MCF 10A (cell line): ENCODE results near the gene STAT4. TPM values are rescaled to one million over a fixed set of nuclear protein-coding genes. Genes with fewer than 3 reads are reported as not detected.

Source experiments
- BruUV-seq: library from RNA; stranded (reverse); fragments of 400-500 nt; replicated peaks from 2 replicates; lab custom pipeline; 2021; lab: Mats Ljungman, UMichigan
- CTCF ChIA-PET: fragments of 300-600 bp; sonication (Branson Sonifier 250); formaldehyde crosslinking; extraction: SDS; loops from one replicate; lab custom pipeline; 2021; ENCODE audit warnings: antibody characterized with exemption, inconsistent platforms; lab: Yijun Ruan, JAX
- POLR2A ChIA-PET: fragments of 300-600, 350-650 bp; sonication (Branson Sonifier 250); formaldehyde crosslinking; extraction: SDS; loops from one replicate; lab custom pipeline; 2020; ENCODE audit warnings: antibody characterized with exemption, inconsistent platforms; lab: Yijun Ruan, JAX
- DNase-seq: peaks from one replicate; pipeline ENCODE4 v3.0.0-alpha.2; 2018; ENCODE audit not compliant: unreplicated experiment
- H3K27ac Mint-ChIP-seq: one replicate; pipeline ENCODE4 v1.8.0; 2022; ENCODE audit warnings: mild to moderate bottlenecking, low read depth, mixed read lengths; ENCODE audit not compliant: unreplicated experiment
- H3K27me3 Mint-ChIP-seq: one replicate; pipeline ENCODE4 v1.8.0; 2022; ENCODE audit warnings: mixed read lengths; ENCODE audit not compliant: insufficient read depth, unreplicated experiment
- H3K36me3 Mint-ChIP-seq: one replicate; pipeline ENCODE4 v1.8.0; 2022; ENCODE audit warnings: mild to moderate bottlenecking, moderate library complexity, mixed read lengths; ENCODE audit not compliant: insufficient read depth, unreplicated experiment
- H3K4me1 Mint-ChIP-seq: one replicate; pipeline ENCODE4 v1.8.0; 2022; ENCODE audit warnings: mixed read lengths; ENCODE audit not compliant: insufficient read depth, unreplicated experiment
- H3K4me3 Mint-ChIP-seq: one replicate; pipeline ENCODE4 v1.8.0; 2022; ENCODE audit warnings: mild to moderate bottlenecking, moderate library complexity, mixed read lengths; ENCODE audit not compliant: unreplicated experiment
- H3K9me3 Mint-ChIP-seq: one replicate; pipeline ENCODE4 v1.8.0; 2022; ENCODE audit warnings: mixed read lengths; ENCODE audit not compliant: unreplicated experiment
- CTCF ChIP-seq: fragments of 200-600 bp; IDR thresholded peaks from one replicate; pipeline ENCODE4 v1.8.0; 2022; ENCODE audit warnings: antibody characterized with exemption, mild to moderate bottlenecking; ENCODE audit not compliant: unreplicated experiment
- intact Hi-C: fragments of 100-400 bp; cut with micrococcal nuclease; formaldehyde crosslinking; loops from 2 replicates; pipeline ENCODE4 v1.14.1; 2022
- total RNA-seq: library from RNA; stranded (reverse); gene quantifications from 2 replicates; pipeline ENCODE4 v1.2.3, GENCODE V29; 2022

Gene STAT4
- total RNA-seq, 1 experiment from 2014 or later, result 1.4 TPM

- DNase-seq, result no peak
- POLR2A ChIA-PET, result no interaction called here
- no peak for TF ChIP-seq CTCF
- Mint-ChIP-seq H3K4me3 (no peak overlapping the region), H3K4me1 (peaks cover 7% of the 10 kb centered on the region), H3K27ac (no peak overlapping the region), H3K27me3 (no peaks in the 10 kb centered on the region), H3K36me3 (peaks cover 74% of the 10 kb centered on the region), H3K9me3 (no peaks in the 10 kb centered on the region)
- intact Hi-C loops, result no loop called here
- no TSS peak for BruUV-seq
- CTCF ChIA-PET, result interaction anchor here (0.9 kb wide), 1 partner anchor 12 kb away, joined by 3 read pairs; no protein-coding TSS in a partner anchor
These were observed 164.4 kb downstream of the STAT4 start for GRCh38 chr2:190986221-190986953.

- no peak for TF ChIP-seq CTCF
These were observed 166.2 kb downstream of the STAT4 start for GRCh38 chr2:190984595-190984994.

GRCh38 chr2:190982262-190983034 lies 168.3 kb downstream of the STAT4 start:
- ChIA-PET CTCF (interaction anchor here (0.7 kb wide), 1 partner anchor 17 kb away, joined by 4 read pairs; no protein-coding TSS in a partner anchor), POLR2A (no interaction called here)
- no TSS peak for BruUV-seq
- intact Hi-C loops, result no loop called here
- peaks cover 83% of the 10 kb centered on the region for H3K36me3 Mint-ChIP-seq
- no peaks in the 10 kb centered on the region for H3K9me3 Mint-ChIP-seq
- H3K27me3 Mint-ChIP-seq, result no peaks in the 10 kb centered on the region
- H3K4me1 Mint-ChIP-seq, result peaks cover 7% of the 10 kb centered on the region
- no peak for DNase-seq
- no peak for TF ChIP-seq CTCF
- no peak overlapping the region for H3K27ac Mint-ChIP-seq
- H3K4me3 Mint-ChIP-seq, result no peak overlapping the region

More at GRCh38 chr2:190984595-190984994, 166.2 kb downstream of the STAT4 start:
- Mint-ChIP-seq H3K4me1 (peaks cover 7% of the 10 kb centered on the region), H3K9me3 (no peaks in the 10 kb centered on the region), H3K4me3 (no peak overlapping the region), H3K27ac (no peak overlapping the region), H3K36me3 (peaks cover 71% of the 10 kb centered on the region), H3K27me3 (no peaks in the 10 kb centered on the region)
- ChIA-PET CTCF (interaction anchor here (1.0 kb wide), 1 partner anchor 303 kb away, joined by 3 read pairs; no protein-coding TSS in a partner anchor), POLR2A (no interaction called here)
- peak; percentile 83 for DNase-seq
- intact Hi-C loops, result no loop called here
- no TSS peak for BruUV-seq

GRCh38 chr2:190981733-190982132 lies 169.1 kb downstream of the STAT4 start:
- no peak for DNase-seq
- no TSS peak for BruUV-seq
- Mint-ChIP-seq H3K36me3 (peaks cover 85% of the 10 kb centered on the region), H3K27ac (no peak overlapping the region), H3K4me1 (peaks cover 7% of the 10 kb centered on the region), H3K9me3 (no peaks in the 10 kb centered on the region), H3K27me3 (no peaks in the 10 kb centered on the region), H3K4me3 (no peak overlapping the region)
- intact Hi-C loops, result no loop called here
- ChIA-PET CTCF (interaction anchor here (0.7 kb wide), 1 partner anchor 16 kb away, joined by 4 read pairs; no protein-coding TSS in a partner anchor), POLR2A (no interaction called here)
- TF ChIP-seq CTCF, result no peak
